Measurements from ENCODE around the gene DMRT1. TPM values are rescaled to one million over a fixed set of nuclear protein-coding genes. Genes with fewer than 3 reads are reported as not detected.

DMRT1 gene
- total and polyA plus RNA-seq, 3 donors from 2014 or later, result 54.4 to 128 (median 93.4) TPM

DNA sequence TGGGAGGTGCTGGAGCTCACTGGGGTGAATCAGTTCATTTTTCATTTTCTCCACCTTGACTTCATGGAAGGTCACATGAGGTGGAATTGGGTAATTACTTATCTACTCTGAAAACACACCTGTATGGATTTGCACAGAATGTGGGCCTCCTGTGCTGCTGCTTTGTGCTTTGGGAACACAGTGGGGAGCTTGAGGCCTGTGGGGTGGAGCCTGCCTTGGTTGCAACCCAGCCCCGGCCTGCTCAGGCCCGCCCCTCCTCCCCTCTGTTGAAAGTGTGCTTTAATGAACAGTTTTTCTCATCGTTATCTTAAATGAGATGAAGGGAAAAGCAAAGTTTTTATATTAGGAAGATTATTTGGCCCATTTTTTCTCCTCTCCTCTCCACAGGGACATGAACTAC, 106.5 kb downstream of the DMRT1 start:
- Histone ChIP-seq H3K36me3 (ENCODE audit: low read depth, missing control alignments) (no peaks in the 10 kb centered on the region), H3K27ac (no peak overlapping the region), H3K4me1 (no peaks in the 10 kb centered on the region), H3K4me3 (no peak overlapping the region), H3K27me3 (no peaks in the 10 kb centered on the region), H3K9me3 (no peaks in the 10 kb centered on the region)
- DNase-seq, result no peak
- WGBS, 2 donors, result 90 to 91% methylated on average over 3 of the region's 3 CpGs
- intact Hi-C loops (cut with DNase I; ENCODE audit: low total_unique reads), result no loop called here
- TF ChIP-seq, protein P1, sequence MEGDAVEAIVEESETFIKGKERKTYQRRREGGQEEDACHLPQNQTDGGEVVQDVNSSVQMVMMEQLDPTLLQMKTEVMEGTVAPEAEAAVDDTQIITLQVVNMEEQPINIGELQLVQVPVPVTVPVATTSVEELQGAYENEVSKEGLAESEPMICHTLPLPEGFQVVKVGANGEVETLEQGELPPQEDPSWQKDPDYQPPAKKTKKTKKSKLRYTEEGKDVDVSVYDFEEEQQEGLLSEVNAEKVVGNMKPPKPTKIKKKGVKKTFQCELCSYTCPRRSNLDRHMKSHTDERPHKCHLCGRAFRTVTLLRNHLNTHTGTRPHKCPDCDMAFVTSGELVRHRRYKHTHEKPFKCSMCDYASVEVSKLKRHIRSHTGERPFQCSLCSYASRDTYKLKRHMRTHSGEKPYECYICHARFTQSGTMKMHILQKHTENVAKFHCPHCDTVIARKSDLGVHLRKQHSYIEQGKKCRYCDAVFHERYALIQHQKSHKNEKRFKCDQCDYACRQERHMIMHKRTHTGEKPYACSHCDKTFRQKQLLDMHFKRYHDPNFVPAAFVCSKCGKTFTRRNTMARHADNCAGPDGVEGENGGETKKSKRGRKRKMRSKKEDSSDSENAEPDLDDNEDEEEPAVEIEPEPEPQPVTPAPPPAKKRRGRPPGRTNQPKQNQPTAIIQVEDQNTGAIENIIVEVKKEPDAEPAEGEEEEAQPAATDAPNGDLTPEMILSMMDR (IDR thresholded peaks at IDR 0.05), result no peak
- TF ChIP-seq POLR2A (IDR thresholded peaks at IDR 0.05), result no peak

GRCh38 chr9:948497-948896, 107.0 kb downstream of the DMRT1 start:
- Histone ChIP-seq H3K9me3 (no peaks in the 10 kb centered on the region), H3K27me3 (no peaks in the 10 kb centered on the region), H3K36me3 (ENCODE audit: low read depth, missing control alignments) (no peaks in the 10 kb centered on the region), H3K4me1 (no peaks in the 10 kb centered on the region), H3K4me3 (no peak overlapping the region), H3K27ac (no peak overlapping the region)
- TF ChIP-seq, protein P1 (IDR thresholded peaks at IDR 0.05), result no peak
- no peak for TF ChIP-seq POLR2A (IDR thresholded peaks at IDR 0.05)
- 83 to 94% methylated on average over 7 of the region's 7 CpGs for WGBS, 2 donors
- DNase-seq, result no peak
- intact Hi-C loops (cut with DNase I; ENCODE audit: low total_unique reads), result no loop called here

DNA sequence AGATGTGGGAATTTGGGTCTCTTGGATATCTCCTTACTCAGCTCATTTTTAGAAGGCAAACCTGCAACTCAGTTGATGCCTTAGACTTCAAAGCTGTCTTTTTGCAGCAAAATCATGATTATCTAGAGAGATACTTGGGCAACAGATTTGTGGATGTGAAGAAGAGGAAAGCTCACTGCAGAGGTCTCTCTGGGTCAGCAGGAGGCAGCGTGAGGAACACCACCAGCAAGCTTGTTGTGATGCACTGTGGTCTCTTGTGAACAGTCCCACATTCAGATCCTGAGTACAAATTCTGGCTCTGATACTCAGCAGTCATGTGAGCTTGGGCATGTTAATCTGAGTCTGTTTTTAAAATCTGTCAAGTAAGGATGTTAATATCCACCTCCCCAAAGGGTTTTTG, 108.6 kb downstream of the DMRT1 start:
- Histone ChIP-seq H3K27me3 (no peaks in the 10 kb centered on the region), H3K4me1 (no peaks in the 10 kb centered on the region), H3K9me3 (no peaks in the 10 kb centered on the region), H3K4me3 (no peak overlapping the region), H3K36me3 (ENCODE audit: low read depth, missing control alignments) (no peaks in the 10 kb centered on the region), H3K27ac (no peak overlapping the region)
- no peak for DNase-seq
- intact Hi-C loops (cut with DNase I; ENCODE audit: low total_unique reads), result no loop called here
- TF ChIP-seq POLR2A (IDR thresholded peaks at IDR 0.05), result no peak
- TF ChIP-seq, protein P1 (IDR thresholded peaks at IDR 0.05), result no peak
- 74 to 100% methylated on average over 1 of the region's 1 CpG for WGBS, 2 donors

DNA sequence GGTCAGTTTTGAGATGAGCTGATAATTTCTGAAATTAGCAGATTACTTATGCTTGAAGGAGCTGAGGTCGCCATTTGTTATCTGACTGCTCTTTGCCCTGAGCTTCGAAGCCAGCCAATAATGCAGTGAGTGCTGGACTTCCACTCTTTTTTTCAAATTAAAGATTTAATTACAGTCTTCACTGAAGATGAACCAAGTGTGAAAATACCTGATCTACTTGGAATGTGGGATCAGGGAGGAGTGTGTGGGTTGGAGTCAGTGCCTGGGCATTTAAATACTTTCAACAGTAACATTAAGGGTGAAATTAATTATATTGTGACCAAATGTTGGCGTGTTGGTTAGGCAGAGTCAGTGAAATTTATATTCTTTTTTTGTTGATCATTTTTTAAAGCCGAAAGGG, 111.0 kb downstream of the DMRT1 start:
- H3K27ac ChIP-seq, result no peak overlapping the region
- H3K4me1 ChIP-seq, result no peaks in the 10 kb centered on the region
- H3K9me3 ChIP-seq, result no peaks in the 10 kb centered on the region
- TF ChIP-seq POLR2A (IDR thresholded peaks at IDR 0.05), result no peak
- TF ChIP-seq, protein P1 (IDR thresholded peaks at IDR 0.05), result no peak
- DNase-seq, result no peak
- no peaks in the 10 kb centered on the region for H3K36me3 ChIP-seq (ENCODE audit: low read depth, missing control alignments)
- intact Hi-C loops (cut with DNase I; ENCODE audit: low total_unique reads), result no loop called here
- no peak overlapping the region for H3K4me3 ChIP-seq
- WGBS, 2 donors, result 46 to 61% methylated on average over 4 of the region's 4 CpGs
- H3K27me3 ChIP-seq, result no peaks in the 10 kb centered on the region

DNA sequence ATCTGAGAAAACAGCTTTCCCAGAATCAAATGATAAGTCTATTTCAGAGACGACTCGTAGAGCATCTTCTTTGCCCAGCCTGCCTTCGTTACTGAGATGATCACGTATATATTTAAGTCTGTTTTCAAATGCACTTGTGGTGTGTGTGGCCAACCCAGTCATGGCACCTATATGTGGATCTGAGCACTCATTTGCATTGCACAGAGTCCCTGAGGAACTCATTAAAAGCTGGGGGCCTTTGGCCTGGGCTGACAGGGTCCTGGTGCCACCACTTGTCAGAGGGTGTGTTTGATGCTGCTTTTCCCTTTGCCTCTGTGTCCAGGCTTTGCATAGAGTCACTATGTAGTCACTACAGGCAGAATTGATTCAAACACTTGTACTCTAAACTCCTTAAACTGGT, 117.6 kb downstream of the DMRT1 start:
- Histone ChIP-seq H3K4me1 (no peaks in the 10 kb centered on the region), H3K27me3 (no peaks in the 10 kb centered on the region), H3K9me3 (no peaks in the 10 kb centered on the region), H3K27ac (no peak overlapping the region), H3K4me3 (no peak overlapping the region), H3K36me3 (ENCODE audit: low read depth, missing control alignments) (no peaks in the 10 kb centered on the region)
- intact Hi-C loops (cut with DNase I; ENCODE audit: low total_unique reads), result no loop called here
- DNase-seq, result no peak
- 91 to 93% methylated on average over 4 of the region's 4 CpGs for WGBS, 2 donors
- TF ChIP-seq, protein P1 (IDR thresholded peaks at IDR 0.05), result no peak
- TF ChIP-seq POLR2A (IDR thresholded peaks at IDR 0.05), result no peak
